Mammary epithelial cell (primary cell): ENCODE measurements around the gene MRPL19.

Experiments used
- EZH2 ChIP-seq: IDR thresholded peaks from 2 replicates; pipeline ENCODE4 v1.6.1; 2012; ENCODE audit warnings: low read length, inconsistent platforms, borderline replicate concordance
- TF ChIP-seq, protein P1 (sequence below), 2 donors: IDR thresholded peaks in 1 of 2; conservative IDR thresholded peaks in 1 of 2; 2 replicates each; pipeline ENCODE4 v1.5.1; 2011 to 2012; ENCODE audit warnings: inconsistent platforms in 2 of 2, low read length in 2 of 2, mild to moderate bottlenecking in 2 of 2, control low read depth in 1 of 2, low read depth in 1 of 2; ENCODE audit not compliant: insufficient read depth in 1 of 2; ENCODE audit errors: extremely low read depth in 1 of 2

DNA sequence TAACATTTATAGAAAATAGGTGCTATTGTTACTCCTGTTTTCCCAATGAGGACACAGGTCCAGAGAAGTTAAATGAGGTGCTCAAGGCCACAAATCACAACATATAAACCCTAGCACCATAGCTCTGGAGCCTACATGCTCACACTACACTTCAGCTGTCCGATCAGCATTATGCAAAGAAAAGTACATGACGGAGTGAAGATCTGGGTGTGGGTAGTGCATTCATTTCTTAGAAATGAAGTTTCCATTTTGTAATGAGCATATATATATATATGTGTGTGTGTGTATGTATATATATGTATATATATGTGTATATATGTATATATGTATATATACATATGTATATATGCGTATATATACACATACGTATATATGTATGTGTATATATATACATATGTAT is 30.2 kb upstream of the MRPL19 start:
- TF ChIP-seq, protein P1, sequence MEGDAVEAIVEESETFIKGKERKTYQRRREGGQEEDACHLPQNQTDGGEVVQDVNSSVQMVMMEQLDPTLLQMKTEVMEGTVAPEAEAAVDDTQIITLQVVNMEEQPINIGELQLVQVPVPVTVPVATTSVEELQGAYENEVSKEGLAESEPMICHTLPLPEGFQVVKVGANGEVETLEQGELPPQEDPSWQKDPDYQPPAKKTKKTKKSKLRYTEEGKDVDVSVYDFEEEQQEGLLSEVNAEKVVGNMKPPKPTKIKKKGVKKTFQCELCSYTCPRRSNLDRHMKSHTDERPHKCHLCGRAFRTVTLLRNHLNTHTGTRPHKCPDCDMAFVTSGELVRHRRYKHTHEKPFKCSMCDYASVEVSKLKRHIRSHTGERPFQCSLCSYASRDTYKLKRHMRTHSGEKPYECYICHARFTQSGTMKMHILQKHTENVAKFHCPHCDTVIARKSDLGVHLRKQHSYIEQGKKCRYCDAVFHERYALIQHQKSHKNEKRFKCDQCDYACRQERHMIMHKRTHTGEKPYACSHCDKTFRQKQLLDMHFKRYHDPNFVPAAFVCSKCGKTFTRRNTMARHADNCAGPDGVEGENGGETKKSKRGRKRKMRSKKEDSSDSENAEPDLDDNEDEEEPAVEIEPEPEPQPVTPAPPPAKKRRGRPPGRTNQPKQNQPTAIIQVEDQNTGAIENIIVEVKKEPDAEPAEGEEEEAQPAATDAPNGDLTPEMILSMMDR (conservative IDR thresholded peaks at IDR 0.05 in 1 of 2, IDR thresholded peaks at IDR 0.05 in 1 of 2; ENCODE audit: extremely low read depth in 1 of 2, insufficient read depth in 1 of 2, low read depth in 1 of 2, low read length in 2 of 2) = no peak
- no peak for TF ChIP-seq EZH2
